Measurements from ENCODE around the gene CASD1.

CASD1 gene

GRCh38 chr7:94590526-94591162 lies 81.0 kb downstream of the CASD1 start:
- no peak for DNase-seq

- no peak for DNase-seq
Observed at GRCh38 chr7:94591176-94591575, 81.6 kb downstream of the CASD1 start.

DNA sequence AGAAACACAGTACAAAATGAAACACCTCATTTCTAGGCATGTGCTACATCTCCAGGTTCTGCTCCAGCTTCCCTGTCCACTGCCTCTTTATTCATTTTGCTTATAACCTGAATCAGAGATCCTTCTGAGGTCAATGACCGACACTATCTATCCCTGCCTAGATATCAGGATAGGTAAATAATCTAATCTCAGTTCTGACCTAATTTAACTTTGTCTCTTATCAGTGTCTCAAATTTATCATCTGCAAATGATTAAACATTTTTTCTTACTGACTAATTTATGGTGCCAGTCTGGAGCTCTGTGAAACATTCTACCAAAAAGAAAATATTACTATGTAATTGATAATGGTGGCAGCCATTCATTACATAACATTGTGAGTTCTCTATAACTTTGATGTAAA lies 85.3 kb downstream of the CASD1 start:
- no peak for DNase-seq

DNA sequence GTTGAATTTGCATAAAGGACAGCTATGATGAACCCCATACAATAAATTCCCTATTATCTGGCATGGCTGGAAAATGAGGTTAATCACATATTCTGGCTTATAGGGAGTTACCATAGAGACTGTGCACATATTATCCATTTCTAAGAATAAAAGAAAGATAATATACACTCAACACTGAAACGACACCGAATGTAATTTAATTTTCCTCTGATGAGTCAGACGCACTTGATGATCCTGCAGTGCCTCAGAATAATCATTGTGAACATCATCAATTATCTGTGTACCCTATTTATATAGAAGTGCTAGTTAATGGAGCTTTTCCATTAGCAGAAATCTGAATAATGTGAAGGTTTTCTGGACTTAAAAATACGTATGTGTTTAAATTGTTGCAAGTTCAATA lies 86.1 kb downstream of the CASD1 start:
- DNase-seq = no peak

GRCh38 chr7:94600267-94600666 lies 90.7 kb downstream of the CASD1 start:
- no peak for DNase-seq

- no peak for DNase-seq
Observed at GRCh38 chr7:94602181-94602580, 92.6 kb downstream of the CASD1 start.

DNA sequence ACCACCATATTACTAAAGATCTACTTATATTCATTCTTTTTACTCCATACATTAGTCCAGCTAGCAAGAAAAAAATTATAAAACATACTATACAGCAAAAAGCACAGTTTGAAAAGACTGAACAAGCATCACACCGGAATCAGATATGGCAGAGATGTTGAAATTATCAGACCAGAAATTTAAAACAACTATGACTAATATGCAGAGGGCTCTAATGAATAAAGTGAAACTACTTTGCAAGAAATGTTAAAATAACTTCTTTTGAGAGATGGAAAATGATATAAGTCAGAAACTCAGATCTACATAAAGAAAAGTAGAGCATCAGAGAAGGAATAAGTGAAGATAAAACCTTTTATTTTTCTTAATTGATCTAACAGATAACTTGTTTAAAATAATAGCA lies 95.4 kb downstream of the CASD1 start:
- no peak for DNase-seq
